Measurements from ENCODE around the gene NR5A1.

The NR5A1 gene

GRCh38 chr9:124522121-124523098 is 15.2 kb upstream of the NR5A1 start:
- Histone ChIP-seq H3K27ac (no peak overlapping the region), H3K36me3 (ENCODE audit: insufficient read depth, low read length) (no peaks in the 10 kb centered on the region), H3K4me3 (no peak overlapping the region), H3K9me3 (ENCODE audit: low read depth, low read length) (no peaks in the 10 kb centered on the region), H3K9ac (ENCODE audit: insufficient read length) (no peak overlapping the region)
- DNase-seq (ENCODE audit: low read depth, low spot score): no peak
- TF ChIP-seq FOXP2 (optimal IDR thresholded peaks at IDR 0.05; ENCODE audit: control extremely low read depth, extremely low read length, insufficient read depth) (no peak), EZH2 (IDR thresholded peaks at IDR 0.05) (no peak)

DNA sequence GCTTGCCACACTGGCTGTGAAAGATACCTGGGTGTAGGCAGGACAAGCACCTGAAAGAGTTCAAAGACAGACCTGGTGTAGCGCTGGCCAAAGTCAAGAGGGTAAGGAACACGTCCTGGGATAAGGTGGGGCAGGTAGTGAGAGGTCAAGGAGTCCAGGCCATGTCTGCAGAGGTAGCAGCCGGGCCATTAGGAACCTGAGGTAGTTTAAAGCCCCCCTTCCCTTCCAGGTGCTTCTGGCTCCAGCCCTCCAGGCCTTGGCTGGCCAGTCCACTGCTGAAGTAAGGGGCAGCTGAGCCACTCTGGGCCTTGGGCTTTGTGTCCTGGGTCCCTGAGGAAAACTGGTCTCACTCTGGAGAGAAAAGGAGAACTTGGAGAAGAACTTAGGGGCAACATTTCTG is 13.9 kb upstream of the NR5A1 start:
- TF ChIP-seq EZH2 (IDR thresholded peaks at IDR 0.05) (no peak), FOXP2 (optimal IDR thresholded peaks at IDR 0.05; ENCODE audit: control extremely low read depth, extremely low read length, insufficient read depth) (no peak), POLR2AphosphoS5 (IDR thresholded peaks at IDR 0.05; ENCODE audit: borderline replicate concordance, low read depth, low read length) (no peak)
- H3K27ac ChIP-seq: no peak overlapping the region

DNA sequence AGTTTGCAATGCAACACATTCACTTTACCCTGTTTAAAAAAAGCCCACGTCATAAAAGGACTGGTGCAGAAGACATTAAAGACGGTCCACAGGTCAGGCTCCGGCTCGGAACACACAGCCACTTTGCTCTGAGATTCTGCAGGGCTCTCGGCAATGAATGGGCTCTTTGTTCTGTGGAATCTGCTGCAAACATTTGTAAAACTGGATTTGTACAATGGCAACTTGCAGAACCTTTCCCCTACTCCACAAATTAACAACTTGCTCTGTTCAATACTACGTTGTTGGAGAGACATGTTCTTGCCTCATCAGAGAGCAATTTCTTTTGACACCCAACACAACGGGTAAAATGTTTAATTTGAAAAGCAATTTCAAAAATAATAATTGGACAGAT is 13.0 kb upstream of the NR5A1 start:
- Histone ChIP-seq H3K9ac (ENCODE audit: insufficient read length) (no peak overlapping the region), H3K27ac (no peak overlapping the region), H3K36me3 (ENCODE audit: insufficient read depth, low read length) (no peaks in the 10 kb centered on the region), H3K4me3 (no peak overlapping the region), H3K9me3 (ENCODE audit: low read depth, low read length) (no peaks in the 10 kb centered on the region)
- no peak for TF ChIP-seq FOXP2 (optimal IDR thresholded peaks at IDR 0.05; ENCODE audit: control extremely low read depth, extremely low read length, insufficient read depth)
- TF ChIP-seq POLR2AphosphoS5 (IDR thresholded peaks at IDR 0.05; ENCODE audit: borderline replicate concordance, low read depth, low read length): no peak
- TF ChIP-seq EZH2 (IDR thresholded peaks at IDR 0.05): no peak
- no peak for DNase-seq (ENCODE audit: low read depth, low spot score)

More for the DNA sequence above, 13.9 kb upstream of the NR5A1 start:
- Histone ChIP-seq H3K9ac (ENCODE audit: insufficient read length) (no peak overlapping the region), H3K4me3 (no peak overlapping the region), H3K36me3 (ENCODE audit: insufficient read depth, low read length) (no peaks in the 10 kb centered on the region), H3K9me3 (ENCODE audit: low read depth, low read length) (no peaks in the 10 kb centered on the region)
- no peak for DNase-seq (ENCODE audit: low read depth, low spot score)

GRCh38 chr9:124518116-124518515 is 10.9 kb upstream of the NR5A1 start:
- H3K36me3 ChIP-seq (ENCODE audit: insufficient read depth, low read length): no peaks in the 10 kb centered on the region
- no peaks in the 10 kb centered on the region for H3K9me3 ChIP-seq (ENCODE audit: low read depth, low read length)
- H3K4me3 ChIP-seq: no peak overlapping the region
- H3K9ac ChIP-seq (ENCODE audit: insufficient read length): no peak overlapping the region
- TF ChIP-seq EZH2 (IDR thresholded peaks at IDR 0.05): no peak
- no peak for TF ChIP-seq POLR2AphosphoS5 (IDR thresholded peaks at IDR 0.05; ENCODE audit: borderline replicate concordance, low read depth, low read length)
- TF ChIP-seq FOXP2 (optimal IDR thresholded peaks at IDR 0.05; ENCODE audit: control extremely low read depth, extremely low read length, insufficient read depth): no peak
- DNase-seq (ENCODE audit: low read depth, low spot score): no peak
- H3K27ac ChIP-seq: no peak overlapping the region

DNA sequence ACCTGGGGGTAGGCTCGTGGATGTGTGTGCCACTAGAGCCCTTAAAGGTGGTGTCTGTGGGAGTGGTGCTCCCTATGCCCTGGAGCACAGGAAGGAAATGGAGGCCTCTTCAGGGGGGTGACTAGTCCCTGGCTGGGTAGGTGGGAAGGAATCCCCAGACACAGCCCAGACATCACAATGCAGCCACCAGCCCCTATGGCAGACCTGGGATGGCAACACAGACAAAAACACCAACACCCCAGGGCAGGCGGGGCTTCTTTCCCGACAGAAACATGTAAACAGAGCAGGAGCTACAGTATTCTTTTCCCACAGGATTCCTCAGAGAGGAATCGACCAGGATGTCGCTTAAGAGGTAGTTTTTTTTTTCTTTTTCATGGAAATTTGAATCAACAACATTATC is 10.4 kb upstream of the NR5A1 start:
- Histone ChIP-seq H3K9ac (ENCODE audit: insufficient read length) (no peak overlapping the region), H3K9me3 (ENCODE audit: low read depth, low read length) (no peaks in the 10 kb centered on the region), H3K36me3 (ENCODE audit: insufficient read depth, low read length) (no peaks in the 10 kb centered on the region), H3K27ac (no peak overlapping the region), H3K4me3 (no peak overlapping the region)
- no peak for DNase-seq (ENCODE audit: low read depth, low spot score)
- no peak for TF ChIP-seq EZH2 (IDR thresholded peaks at IDR 0.05)
- no peak for TF ChIP-seq FOXP2 (optimal IDR thresholded peaks at IDR 0.05; ENCODE audit: control extremely low read depth, extremely low read length, insufficient read depth)
- no peak for TF ChIP-seq POLR2AphosphoS5 (IDR thresholded peaks at IDR 0.05; ENCODE audit: borderline replicate concordance, low read depth, low read length)

GRCh38 chr9:124514874-124515273 is 7.7 kb upstream of the NR5A1 start:
- H3K27ac ChIP-seq: no peak overlapping the region
- no peak overlapping the region for H3K9ac ChIP-seq (ENCODE audit: insufficient read length)
- H3K4me3 ChIP-seq: no peak overlapping the region
- DNase-seq (ENCODE audit: low read depth, low spot score): no peak
- H3K36me3 ChIP-seq (ENCODE audit: insufficient read depth, low read length): no peaks in the 10 kb centered on the region
- no peak for TF ChIP-seq EZH2 (IDR thresholded peaks at IDR 0.05)
- TF ChIP-seq FOXP2 (optimal IDR thresholded peaks at IDR 0.05; ENCODE audit: control extremely low read depth, extremely low read length, insufficient read depth): no peak
- TF ChIP-seq POLR2AphosphoS5 (IDR thresholded peaks at IDR 0.05; ENCODE audit: borderline replicate concordance, low read depth, low read length): no peak
- no peaks in the 10 kb centered on the region for H3K9me3 ChIP-seq (ENCODE audit: low read depth, low read length)

- Histone ChIP-seq H3K27ac (no peak overlapping the region), H3K4me3 (no peak overlapping the region), H3K9ac (ENCODE audit: insufficient read length) (no peak overlapping the region), H3K9me3 (ENCODE audit: low read depth, low read length) (no peaks in the 10 kb centered on the region), H3K36me3 (ENCODE audit: insufficient read depth, low read length) (no peaks in the 10 kb centered on the region)
- DNase-seq (ENCODE audit: low read depth, low spot score): no peak
- TF ChIP-seq POLR2AphosphoS5 (IDR thresholded peaks at IDR 0.05; ENCODE audit: borderline replicate concordance, low read depth, low read length): no peak
- TF ChIP-seq FOXP2 (optimal IDR thresholded peaks at IDR 0.05; ENCODE audit: control extremely low read depth, extremely low read length, insufficient read depth): no peak
- TF ChIP-seq EZH2 (IDR thresholded peaks at IDR 0.05): no peak
Measured at GRCh38 chr9:124514125-124514524, 6.9 kb upstream of the NR5A1 start.

DNA sequence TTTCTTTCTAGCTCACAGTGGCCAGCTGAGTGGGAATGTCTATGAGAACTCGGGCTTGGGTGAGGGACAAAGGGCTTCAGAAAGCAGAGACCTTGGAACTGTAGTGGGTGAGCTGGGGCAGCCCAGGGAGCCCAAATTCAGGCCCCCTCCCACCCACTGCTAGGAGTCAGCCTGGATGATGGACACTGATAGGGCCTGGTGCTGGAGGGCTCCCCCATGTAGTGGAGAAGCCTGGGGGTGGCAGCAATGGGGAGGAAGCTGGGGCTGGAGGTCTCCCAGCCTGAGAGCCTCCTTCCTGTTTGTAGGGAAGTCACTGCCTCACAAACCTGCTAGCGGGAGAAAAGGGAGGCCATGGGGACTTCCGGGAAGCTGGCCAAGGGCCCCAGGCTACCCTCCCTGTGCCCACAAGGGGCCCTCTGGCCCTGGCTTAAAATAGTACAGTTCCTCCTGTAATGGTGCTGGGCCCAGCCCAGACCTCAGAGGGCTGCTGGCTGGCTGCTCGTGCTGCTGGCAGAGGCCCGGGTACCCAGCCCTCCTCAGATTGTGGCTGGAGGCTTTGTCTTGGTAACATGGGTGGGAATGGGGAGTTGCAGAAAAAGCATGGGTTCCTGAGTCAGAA is 6.3 kb upstream of the NR5A1 start:
- H3K27ac ChIP-seq: no peak overlapping the region

More for the DNA sequence above, 6.3 kb upstream of the NR5A1 start:
- Histone ChIP-seq H3K4me3 (no peak overlapping the region), H3K36me3 (ENCODE audit: insufficient read depth, low read length) (no peaks in the 10 kb centered on the region), H3K9ac (ENCODE audit: insufficient read length) (no peak overlapping the region), H3K9me3 (ENCODE audit: low read depth, low read length) (no peaks in the 10 kb centered on the region)
- no peak for DNase-seq (ENCODE audit: low read depth, low spot score)
- no peak for TF ChIP-seq FOXP2 (optimal IDR thresholded peaks at IDR 0.05; ENCODE audit: control extremely low read depth, extremely low read length, insufficient read depth)
- TF ChIP-seq EZH2 (IDR thresholded peaks at IDR 0.05): no peak
- TF ChIP-seq POLR2AphosphoS5 (IDR thresholded peaks at IDR 0.05; ENCODE audit: borderline replicate concordance, low read depth, low read length): no peak

Measured in SK-N-MC (cell line).